SK-N-SH (cell line): ENCODE results near the gene TAOK1. TPM values are rescaled to one million over a fixed set of nuclear protein-coding genes. Genes with fewer than 3 reads are reported as not detected.

Source experiments
- CTCF ChIA-PET: fragments of 300-600, 350-600 bp; formaldehyde crosslinking; extraction: SDS; loops from one replicate; lab custom pipeline; 2021; lab: Yijun Ruan, JAX
- POLR2A ChIA-PET: fragments of 350-600 bp; sonication (Branson Sonifier 250); formaldehyde crosslinking; extraction: SDS; loops from one replicate; lab custom pipeline; 2020; ENCODE audit warnings: antibody characterized with exemption, inconsistent platforms; lab: Yijun Ruan, JAX
- DNase-seq: peaks from one replicate; pipeline ENCODE4 v3.0.0; 2012
- H2AFZ ChIP-seq: fragments of 200-600 bp; sonication (generic); 2 replicates; pipeline ENCODE4 v1.8.1; 2016; ENCODE audit warnings: antibody characterized with exemption, mild to moderate bottlenecking, low read depth
- H3F3A ChIP-seq: fragments of 200-600 bp; sonication (generic); replicated peaks from 2 replicates; pipeline ENCODE3; 2016; ENCODE audit warnings: antibody characterized with exemption, mild to moderate bottlenecking; ENCODE audit not compliant: insufficient read depth
- H3K27ac ChIP-seq, 2 experiments: fragments of 200-500 bp in 1 of 2; fragments of 200-600 bp in 1 of 2; sonication (Bioruptor generic) in 1 of 2; sonication (generic), shearing (Covaris generic) in 1 of 2; 2 replicates each; pipeline versions ENCODE4 v1.5.1 to v1.6.1; 2014 to 2016; ENCODE audit warnings: low read depth in 2 of 2, inconsistent platforms in 1 of 2, low read length in 1 of 2, mild to moderate bottlenecking in 1 of 2, mixed read lengths in 1 of 2
- H3K27me3 ChIP-seq: fragments of 200-600 bp; sonication (generic), shearing (Covaris generic); 2 replicates; pipeline ENCODE4 v1.6.1; 2016; ENCODE audit warnings: mixed run types; ENCODE audit not compliant: insufficient read depth
- H3K36me3 ChIP-seq, 2 experiments: fragments of 200-500 bp in 1 of 2; fragments of 200-600 bp in 1 of 2; sonication (Bioruptor generic) in 1 of 2; sonication (generic) in 1 of 2; replicated peaks in 1 of 2; 2 replicates each; pipeline versions ENCODE3 to v1.5.1; 2014 to 2016; ENCODE audit warnings: low read length in 1 of 2, mild to moderate bottlenecking in 1 of 2; ENCODE audit not compliant: insufficient read depth in 2 of 2, control insufficient read depth in 1 of 2
- H3K4me1 ChIP-seq, 2 experiments: fragments of 200-500 bp in 1 of 2; fragments of 200-600 bp in 1 of 2; sonication (Bioruptor generic) in 1 of 2; sonication (generic), shearing (Covaris generic) in 1 of 2; 2 replicates each; pipeline versions ENCODE4 v1.5.1 to v1.6.1; 2014 to 2016; ENCODE audit warnings: low read depth in 1 of 2, low read length in 1 of 2, mixed run types in 1 of 2; ENCODE audit not compliant: insufficient read depth in 2 of 2, control insufficient read depth in 1 of 2
- H3K4me2 ChIP-seq: fragments of 200-600 bp; sonication (generic), shearing (Covaris generic); 2 replicates; pipeline ENCODE4 v1.6.1; 2017; ENCODE audit warnings: mixed run types
- H3K4me3 ChIP-seq, 2 experiments: fragments of 200-500 bp in 1 of 2; fragments of 200-600 bp in 1 of 2; sonication (Bioruptor generic) in 1 of 2; sonication (generic), shearing (Covaris generic) in 1 of 2; 2 replicates each; pipeline versions ENCODE4 v1.5.1 to v1.8.1; 2014 to 2016; ENCODE audit warnings: low read depth in 2 of 2, inconsistent platforms in 1 of 2, low read length in 1 of 2, mild to moderate bottlenecking in 1 of 2, mixed read lengths in 1 of 2, moderate library complexity in 1 of 2
- H3K79me2 ChIP-seq: fragments of 200-600 bp; sonication (generic); 2 replicates; pipeline ENCODE4 v1.8.1; 2017; ENCODE audit warnings: mild to moderate bottlenecking; ENCODE audit not compliant: insufficient read depth
- H3K9ac ChIP-seq: fragments of 200-600 bp; sonication (generic); 2 replicates; pipeline ENCODE4 v1.6.1; 2017; ENCODE audit warnings: mixed run types
- H3K9me2 ChIP-seq: fragments of 200-600 bp; sonication (generic); 2 replicates; pipeline ENCODE4 v1.6.1; 2017; ENCODE audit warnings: mixed run types
- H3K9me3 ChIP-seq: fragments of 200-600 bp; sonication (generic); 2 replicates; pipeline ENCODE4 v1.6.1; 2017; ENCODE audit warnings: mixed run types, mild to moderate bottlenecking, moderate library complexity
- H4K20me1 ChIP-seq: fragments of 200-600 bp; sonication (generic); 2 replicates; pipeline ENCODE4 v1.6.1; 2017; ENCODE audit warnings: mild to moderate bottlenecking, mixed run types; ENCODE audit not compliant: insufficient read depth
- CHD2 ChIP-seq: fragments of 150-350 bp; IDR thresholded peaks from 2 replicates; pipeline ENCODE4 v1.6.1; 2018; ENCODE audit warnings: low read length; ENCODE audit not compliant: partially characterized antibody
- EP300 ChIP-seq, 2 experiments: IDR thresholded peaks; 2 replicates each; pipeline versions ENCODE4 v1.4.0 to v1.6.1; 2012; ENCODE audit warnings: borderline replicate concordance in 1 of 2, low read depth in 1 of 2, low read length in 1 of 2
- FOSL2 ChIP-seq: IDR thresholded peaks from 2 replicates; pipeline ENCODE4 v1.4.0; 2012; ENCODE audit warnings: low read depth, mild to moderate bottlenecking, moderate library complexity, borderline replicate concordance
- FOXJ3 ChIP-seq: sonication (generic); formaldehyde crosslinking; IDR thresholded peaks from 2 replicates; pipeline ENCODE4 v1.5.1; 2020; ENCODE audit warnings: mild to moderate bottlenecking, missing genetic modification reagents
- FOXM1 ChIP-seq: IDR thresholded peaks from 2 replicates; pipeline ENCODE4 v1.4.0; 2012; ENCODE audit warnings: low read depth, mild to moderate bottlenecking
- GABPA ChIP-seq: IDR thresholded peaks from 2 replicates; pipeline ENCODE4 v1.4.0; 2012; ENCODE audit warnings: low read depth, mild to moderate bottlenecking
- GATA2 ChIP-seq: sonication (generic); formaldehyde crosslinking; IDR thresholded peaks from 2 replicates; pipeline ENCODE4 v1.5.0; 2020; ENCODE audit warnings: mild to moderate bottlenecking, missing genetic modification reagents
- JUND ChIP-seq: IDR thresholded peaks from 2 replicates; pipeline ENCODE4 v1.4.0; 2012
- MXI1 ChIP-seq: IDR thresholded peaks from 2 replicates; pipeline ENCODE4 v1.6.1; 2012; ENCODE audit warnings: mild to moderate bottlenecking, low read depth, low read length, improper control_type of control experiment
- NFIC ChIP-seq: IDR thresholded peaks from 2 replicates; pipeline ENCODE4 v1.4.0; 2012; ENCODE audit warnings: borderline replicate concordance
- NRF1 ChIP-seq: IDR thresholded peaks from 2 replicates; pipeline ENCODE4 v1.6.1; 2012; ENCODE audit warnings: low read depth, mild to moderate bottlenecking, low read length
- RAD21 ChIP-seq: IDR thresholded peaks from 2 replicates; pipeline ENCODE4 v1.6.1; 2012; ENCODE audit warnings: mild to moderate bottlenecking, low read length
- REST ChIP-seq: IDR thresholded peaks from 2 replicates; pipeline ENCODE4 v1.6.1; 2012; ENCODE audit warnings: mild to moderate bottlenecking, low read depth, low read length, moderate library complexity
- RXRA ChIP-seq: IDR thresholded peaks from 2 replicates; pipeline ENCODE4 v1.4.0; 2012; ENCODE audit warnings: low read depth, mild to moderate bottlenecking, borderline replicate concordance
- SIN3A ChIP-seq: IDR thresholded peaks from 2 replicates; pipeline ENCODE4 v1.6.1; 2012; ENCODE audit warnings: low read depth, mild to moderate bottlenecking, low read length, moderate library complexity, borderline replicate concordance
- TAF1 ChIP-seq: IDR thresholded peaks from 2 replicates; pipeline ENCODE4 v1.6.1; 2012; ENCODE audit warnings: low read depth, mild to moderate bottlenecking, low read length, moderate library complexity, borderline replicate concordance
- ZBTB33 ChIP-seq: IDR thresholded peaks from 2 replicates; pipeline ENCODE4 v1.4.0; 2012; ENCODE audit warnings: low read depth, borderline replicate concordance
- WGBS: methylation state at CpG from one replicate; pipeline ENCODE4 v1.1.6; 2017; ENCODE audit warnings: low lambda C conversion rate; 5-methylcytosine and 5-hydroxymethylcytosine counted together
- polyA plus RNA-seq, 3 experiments: library from polyadenylated mRNA; depleted of rRNA; stranded (reverse); fragments of >200 nt; gene quantifications; 2 replicates each; pipeline ENCODE4 v1.2.3, GENCODE V29; 2012
- TF ChIP-seq, protein P1 (sequence below): fragments of 200-600 bp; sonication (generic); IDR thresholded peaks from 2 replicates; pipeline ENCODE4 v1.6.1; 2017; ENCODE audit warnings: antibody characterized with exemption, mild to moderate bottlenecking, moderate library complexity
- TF ChIP-seq, protein P2 (sequence below): IDR thresholded peaks from 2 replicates; pipeline ENCODE4 v1.4.0; 2012; ENCODE audit warnings: low read depth
- TF ChIP-seq, protein P3 (sequence below): fragments of 150-350 bp; IDR thresholded peaks from 2 replicates; pipeline ENCODE4 v1.6.1; 2016; ENCODE audit warnings: mild to moderate bottlenecking, low read depth, low read length

The TAOK1 gene
- polyA plus RNA-seq, 1 of the 3 experiments (the other 2 are of a cell fraction), result 5.9 TPM

DNA sequence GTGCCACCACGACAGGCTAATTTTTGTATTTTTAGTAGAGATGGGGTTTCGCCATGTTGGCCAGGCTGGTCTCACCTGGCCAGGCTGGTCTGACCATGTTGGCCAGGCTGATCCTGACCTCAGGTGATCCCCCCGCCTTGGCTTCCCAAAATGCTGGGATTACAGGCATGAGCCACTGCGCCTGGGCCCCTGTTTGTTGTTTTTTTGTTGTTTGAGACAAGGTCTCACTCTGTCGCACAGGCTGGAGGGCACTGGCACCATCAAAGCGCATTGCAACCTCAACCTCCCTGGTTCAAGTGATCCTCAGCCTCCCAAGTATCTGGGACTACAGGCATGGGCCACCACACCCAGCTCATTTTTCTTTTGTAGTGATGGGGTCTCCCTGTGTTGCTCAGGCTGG is 43.7 kb upstream of the TAOK1 start:
- DNase-seq, result no peak
- Histone ChIP-seq H3K79me2 (no peaks in the 10 kb centered on the region), H3K27me3 (peaks cover 10% of the 10 kb centered on the region; the same call in 1 of the 2 replicates), H3K36me3 (no peaks in the 10 kb centered on the region), H3K9me3 (no peaks in the 10 kb centered on the region), H3K9me2 (no peaks in the 10 kb centered on the region), H3K9ac (no peak overlapping the region), H4K20me1 (no peaks in the 10 kb centered on the region), H2AFZ (no peak overlapping the region), H3F3A (peaks cover 4% of the 10 kb centered on the region), H3K27ac (no peak overlapping the region), H3K4me2 (no peak overlapping the region), H3K4me1 (no peaks in the 10 kb centered on the region), H3K4me3 (no peak overlapping the region)
- ChIA-PET CTCF (interaction anchor here (0.7 to 1.2 kb wide), 2 partner anchors 24 to 25 kb away, joined by 3 read pairs; no protein-coding TSS in a partner anchor), POLR2A (no interaction called here)
- no peak for TF ChIP-seq TAF1
- no peak for TF ChIP-seq JUND
- no peak for TF ChIP-seq ZBTB33
- TF ChIP-seq, protein P1, sequence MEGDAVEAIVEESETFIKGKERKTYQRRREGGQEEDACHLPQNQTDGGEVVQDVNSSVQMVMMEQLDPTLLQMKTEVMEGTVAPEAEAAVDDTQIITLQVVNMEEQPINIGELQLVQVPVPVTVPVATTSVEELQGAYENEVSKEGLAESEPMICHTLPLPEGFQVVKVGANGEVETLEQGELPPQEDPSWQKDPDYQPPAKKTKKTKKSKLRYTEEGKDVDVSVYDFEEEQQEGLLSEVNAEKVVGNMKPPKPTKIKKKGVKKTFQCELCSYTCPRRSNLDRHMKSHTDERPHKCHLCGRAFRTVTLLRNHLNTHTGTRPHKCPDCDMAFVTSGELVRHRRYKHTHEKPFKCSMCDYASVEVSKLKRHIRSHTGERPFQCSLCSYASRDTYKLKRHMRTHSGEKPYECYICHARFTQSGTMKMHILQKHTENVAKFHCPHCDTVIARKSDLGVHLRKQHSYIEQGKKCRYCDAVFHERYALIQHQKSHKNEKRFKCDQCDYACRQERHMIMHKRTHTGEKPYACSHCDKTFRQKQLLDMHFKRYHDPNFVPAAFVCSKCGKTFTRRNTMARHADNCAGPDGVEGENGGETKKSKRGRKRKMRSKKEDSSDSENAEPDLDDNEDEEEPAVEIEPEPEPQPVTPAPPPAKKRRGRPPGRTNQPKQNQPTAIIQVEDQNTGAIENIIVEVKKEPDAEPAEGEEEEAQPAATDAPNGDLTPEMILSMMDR, result no peak
- TF ChIP-seq, protein P2, sequence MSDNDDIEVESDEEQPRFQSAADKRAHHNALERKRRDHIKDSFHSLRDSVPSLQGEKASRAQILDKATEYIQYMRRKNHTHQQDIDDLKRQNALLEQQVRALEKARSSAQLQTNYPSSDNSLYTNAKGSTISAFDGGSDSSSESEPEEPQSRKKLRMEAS, result no peak
- TF ChIP-seq FOSL2, result no peak
- TF ChIP-seq GATA2 (CRISPR knock-in tag), result no peak
- no peak for TF ChIP-seq NRF1
- no peak for TF ChIP-seq RAD21
- TF ChIP-seq FOXJ3 (CRISPR knock-in tag), result no peak
- TF ChIP-seq REST, result no peak
- TF ChIP-seq FOXM1, result no peak
- no peak for TF ChIP-seq RXRA
- TF ChIP-seq GABPA, result no peak
- no peak for TF ChIP-seq EP300 (IDR thresholded peaks at IDR 0.05; ENCODE audit: borderline replicate concordance in 1 of 2, low read depth in 1 of 2, low read length in 1 of 2)
- no peak for TF ChIP-seq MXI1
- no peak for TF ChIP-seq NFIC
- TF ChIP-seq CHD2, result no peak
- TF ChIP-seq, protein P3, sequence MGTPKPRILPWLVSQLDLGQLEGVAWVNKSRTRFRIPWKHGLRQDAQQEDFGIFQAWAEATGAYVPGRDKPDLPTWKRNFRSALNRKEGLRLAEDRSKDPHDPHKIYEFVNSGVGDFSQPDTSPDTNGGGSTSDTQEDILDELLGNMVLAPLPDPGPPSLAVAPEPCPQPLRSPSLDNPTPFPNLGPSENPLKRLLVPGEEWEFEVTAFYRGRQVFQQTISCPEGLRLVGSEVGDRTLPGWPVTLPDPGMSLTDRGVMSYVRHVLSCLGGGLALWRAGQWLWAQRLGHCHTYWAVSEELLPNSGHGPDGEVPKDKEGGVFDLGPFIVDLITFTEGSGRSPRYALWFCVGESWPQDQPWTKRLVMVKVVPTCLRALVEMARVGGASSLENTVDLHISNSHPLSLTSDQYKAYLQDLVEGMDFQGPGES, result no peak
- TF ChIP-seq SIN3A, result no peak
- 95% methylated on average over 6 of the region's 6 CpGs for WGBS
